ENCODE measurements around the gene EP400.

The EP400 gene

GRCh38 chr12:131927110-131928079 is 22.3 kb upstream of the EP400 start:
- DNase-seq (ENCODE audit: low spot score): no peak

GRCh38 chr12:131928080-131928710 is 21.5 kb upstream of the EP400 start:
- DNase-seq (ENCODE audit: low spot score): no peak

- peak; percentile 87 for DNase-seq (ENCODE audit: low spot score)
These were observed 20.8 kb upstream of the EP400 start, which contains the start of gene PUS1 for GRCh38 chr12:131928711-131929580. Gene PUS1, plus strand, starts transcription at chr12:131929276. Its CDS starts 447 bp downstream, at chr12:131929723.

- DNase-seq (ENCODE audit: low spot score): peak; percentile 48
These were observed 19.9 kb upstream of the EP400 start for GRCh38 chr12:131929581-131930456.

- DNase-seq (ENCODE audit: low spot score): no peak
These were observed 19.2 kb upstream of the EP400 start for GRCh38 chr12:131930510-131930909.

- DNase-seq (ENCODE audit: low spot score): no peak
These were observed 16.4 kb upstream of the EP400 start for GRCh38 chr12:131933387-131933786.

GRCh38 chr12:131934535-131934934 is 15.2 kb upstream of the EP400 start:
- DNase-seq (ENCODE audit: low spot score): no peak

GRCh38 chr12:131938082-131938481 is 11.7 kb upstream of the EP400 start:
- no peak for DNase-seq (ENCODE audit: low spot score)

GRCh38 chr12:131939007-131939406 is 10.7 kb upstream of the EP400 start:
- DNase-seq (ENCODE audit: low spot score): no peak

- no peak for DNase-seq (ENCODE audit: low spot score)
These were observed 9.6 kb upstream of the EP400 start for GRCh38 chr12:131940141-131940547.

- DNase-seq (ENCODE audit: low spot score): no peak
These were observed 8.4 kb upstream of the EP400 start for GRCh38 chr12:131941116-131941986.

- no peak for DNase-seq (ENCODE audit: low spot score)
These were observed 7.8 kb upstream of the EP400 start for GRCh38 chr12:131941987-131942341.

- no peak for DNase-seq (ENCODE audit: low spot score)
These were observed 7.1 kb upstream of the EP400 start for GRCh38 chr12:131942671-131943070.

- DNase-seq (ENCODE audit: low spot score): no peak
These were observed 6.4 kb upstream of the EP400 start for GRCh38 chr12:131943389-131943788.

- DNase-seq (ENCODE audit: low spot score): no peak
These were observed 5.9 kb upstream of the EP400 start for GRCh38 chr12:131943876-131944275.

- no peak for DNase-seq (ENCODE audit: low spot score)
These were observed 5.0 kb upstream of the EP400 start for GRCh38 chr12:131944601-131945251.

GRCh38 chr12:131946757-131947156 is 3.0 kb upstream of the EP400 start:
- DNase-seq (ENCODE audit: low spot score): no peak

GRCh38 chr12:131947482-131948027 is 2.2 kb upstream of the EP400 start:
- no peak for DNase-seq (ENCODE audit: low spot score)

GRCh38 chr12:131948166-131948712 is 1.5 kb upstream of the EP400 start:
- no peak for DNase-seq (ENCODE audit: low spot score)
